Posterior cingulate gyrus (tissue), 11 donors: Measurements from ENCODE around the gene TMEM185B.
"Not testable (repeated sequence)": the region's sequence is repeated elsewhere in the genome, so short reads cannot be mapped to it uniquely, and the experiment has no call there.

Experiments used
- DNase-seq, 10 donors: peaks; one replicate each; pipeline versions ENCODE4 v3.0.0 to v3.0.0-alpha.2; 2020 to 2021; ENCODE audit warnings: mixed read lengths in 3 of 10
- intact Hi-C: fragments of 100-400 bp; cut with DNase I; formaldehyde crosslinking; loops from one replicate; pipeline ENCODE4 v1.15.1; 2023

Gene TMEM185B

DNA sequence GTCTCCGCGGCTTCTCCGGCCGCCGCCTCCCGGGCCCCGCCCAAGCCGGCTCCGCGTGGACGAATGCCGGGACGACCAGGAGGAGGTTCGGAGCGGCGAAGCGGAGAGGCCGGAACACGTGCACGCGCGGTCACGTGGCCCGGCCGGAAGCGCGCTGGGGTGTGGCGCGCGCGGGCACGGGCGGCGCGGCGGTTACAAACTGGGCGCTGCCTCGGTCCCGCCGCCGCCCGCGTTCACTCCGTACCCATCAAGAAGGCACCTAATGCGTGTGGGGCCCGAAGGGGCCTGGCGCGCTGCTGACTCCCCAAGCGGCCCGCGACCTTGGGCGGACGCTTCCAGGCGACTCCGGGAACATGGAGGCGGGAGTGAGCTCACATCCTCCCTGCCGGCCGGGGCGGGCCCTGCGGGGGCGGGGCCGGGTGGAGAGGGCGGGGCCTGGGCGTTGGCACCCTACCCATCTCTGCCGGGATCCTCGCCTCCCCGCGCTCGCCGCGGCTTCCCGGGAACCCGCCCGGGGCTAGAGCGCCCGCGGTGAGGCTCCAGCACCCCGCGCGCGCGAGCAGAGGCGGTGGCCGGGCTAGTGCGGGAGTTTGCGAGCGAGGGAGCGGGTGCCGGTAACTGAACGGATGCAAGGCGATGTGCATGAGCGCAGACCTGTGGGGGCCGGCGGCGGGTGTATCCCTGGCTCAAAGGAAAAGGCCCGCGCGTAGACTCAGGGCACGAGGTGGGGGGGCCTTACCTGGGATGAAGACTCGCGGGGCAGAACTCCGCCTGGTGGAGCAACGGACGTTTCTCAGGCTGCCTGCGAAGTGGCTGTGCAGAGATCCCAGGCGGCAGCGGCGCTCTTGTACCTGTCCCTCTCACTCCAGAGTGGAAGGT, at the start of gene TMEM185B:
Gene TMEM185B, minus strand, starts transcription at position 367 of the 879 bp plus-strand sequence. CDS start 424 bp downstream, outside the sequence.
- intact Hi-C loops: loop anchor here (1.0 kb wide), 1 partner anchor 30 kb away; no protein-coding TSS in a partner anchor

DNA sequence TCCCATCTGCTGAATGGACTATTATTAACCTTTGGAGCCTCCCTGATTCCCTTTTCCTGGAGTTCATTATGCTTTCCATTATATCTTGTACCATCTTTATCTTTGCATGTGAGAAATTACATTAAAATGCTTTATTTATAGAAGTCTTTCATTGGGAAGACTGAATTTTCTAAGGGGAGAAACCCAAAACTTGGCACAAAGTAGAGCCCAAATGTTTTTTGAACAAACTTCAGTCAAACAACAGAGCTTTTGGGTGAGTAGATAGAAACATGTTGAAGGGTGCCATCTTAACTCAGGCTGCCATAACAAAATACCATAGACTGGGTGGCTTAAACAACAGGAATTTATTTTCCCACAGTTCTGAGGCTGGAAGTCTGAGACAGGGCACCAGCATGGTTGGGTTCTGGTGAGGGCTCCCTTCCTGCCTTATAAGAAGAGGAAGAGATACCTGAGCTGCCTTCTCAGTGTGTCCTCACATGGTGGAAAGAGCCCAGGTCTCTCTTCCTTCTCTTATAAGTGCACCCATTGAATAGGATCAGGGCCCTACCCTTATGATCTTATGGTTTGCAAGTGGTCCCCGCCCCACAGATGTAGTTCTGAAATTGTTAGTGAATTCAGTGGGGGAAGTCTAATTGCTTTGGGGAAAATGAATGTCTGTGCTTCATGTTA, 48.6 kb upstream of the TMEM185B start:
- DNase-seq: no peak
- intact Hi-C loops: no loop called here

More for the DNA sequence above, at the start of gene TMEM185B:
- peak; percentile 80 to 98 (median 89) for DNase-seq

DNA sequence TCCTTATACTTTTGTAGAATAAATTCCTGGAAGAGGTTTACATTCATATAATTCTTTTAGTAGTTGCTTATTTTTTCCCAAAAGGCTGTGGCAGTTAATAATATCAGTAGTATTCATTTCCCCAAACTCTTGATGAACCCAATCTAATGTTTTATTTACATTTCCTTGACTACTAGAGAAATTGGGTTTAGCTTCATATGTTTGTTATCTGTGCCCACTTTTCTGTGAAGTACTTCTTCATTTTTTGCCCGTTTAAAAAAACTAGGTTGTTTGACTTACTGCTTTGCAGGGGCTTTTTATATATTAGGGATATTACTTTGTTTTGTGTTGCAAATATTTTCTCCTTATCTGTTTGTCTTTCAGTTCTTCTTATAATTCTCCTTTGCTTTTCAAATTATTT, 46.6 kb upstream of the TMEM185B start:
- DNase-seq: no peak
- intact Hi-C loops: no loop called here

DNA sequence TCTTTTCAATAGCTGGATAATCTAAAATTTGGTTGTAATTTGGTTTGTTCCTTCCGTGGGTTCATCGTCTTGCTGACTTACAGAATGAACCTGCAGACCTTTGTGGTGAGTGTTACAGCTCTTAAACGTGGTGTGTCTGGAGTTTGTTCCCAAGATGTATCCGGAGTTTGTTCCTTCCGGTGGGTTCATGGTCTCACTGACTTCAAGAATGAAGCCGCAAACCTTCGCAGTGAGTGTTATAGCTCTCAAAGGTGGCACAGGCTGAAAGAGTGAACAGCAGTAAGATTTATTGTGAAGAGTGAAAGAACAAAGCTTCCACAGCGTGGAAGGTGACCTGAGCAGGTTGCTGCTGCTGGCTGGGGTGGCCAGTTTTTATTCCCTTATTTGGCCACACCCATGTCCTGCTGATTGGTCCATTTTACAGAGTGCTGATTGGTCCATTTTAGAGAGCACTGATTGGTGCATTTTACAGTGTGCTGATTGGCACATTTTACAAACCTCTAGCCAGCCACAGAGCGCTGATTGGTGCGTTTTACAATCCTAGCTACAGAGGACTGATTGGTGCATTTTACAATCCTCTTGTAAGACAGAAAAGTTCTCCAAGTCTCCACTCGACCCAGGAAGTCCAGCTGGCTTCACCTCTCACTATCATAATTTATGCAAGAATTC, 46.0 kb upstream of the TMEM185B start:
- intact Hi-C loops: no loop called here
- no peak for DNase-seq

DNA sequence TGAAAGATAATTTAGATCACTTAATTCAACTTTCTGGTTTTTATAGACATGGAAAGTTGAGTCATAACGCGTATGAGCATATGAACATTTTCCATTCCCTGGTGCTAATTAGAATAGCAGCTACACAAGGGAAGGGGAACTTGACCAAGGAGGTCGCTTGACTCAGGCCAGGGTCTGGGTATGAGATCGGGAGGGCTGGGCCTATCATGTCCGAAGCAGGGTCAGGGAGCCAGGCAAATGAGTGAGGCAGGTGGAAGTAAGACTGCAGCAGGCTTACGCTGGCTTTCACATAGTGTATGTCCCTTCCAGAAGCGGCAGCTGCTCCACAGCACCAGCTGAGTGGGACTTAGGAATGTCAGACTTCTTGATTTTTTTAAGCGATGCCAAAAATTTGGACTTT, 44.1 kb upstream of the TMEM185B start:
- intact Hi-C loops: no loop called here
- DNase-seq: no peak

- no peak for DNase-seq
Measured at GRCh38 chr2:120265006-120265405, 41.8 kb upstream of the TMEM185B start.

DNA sequence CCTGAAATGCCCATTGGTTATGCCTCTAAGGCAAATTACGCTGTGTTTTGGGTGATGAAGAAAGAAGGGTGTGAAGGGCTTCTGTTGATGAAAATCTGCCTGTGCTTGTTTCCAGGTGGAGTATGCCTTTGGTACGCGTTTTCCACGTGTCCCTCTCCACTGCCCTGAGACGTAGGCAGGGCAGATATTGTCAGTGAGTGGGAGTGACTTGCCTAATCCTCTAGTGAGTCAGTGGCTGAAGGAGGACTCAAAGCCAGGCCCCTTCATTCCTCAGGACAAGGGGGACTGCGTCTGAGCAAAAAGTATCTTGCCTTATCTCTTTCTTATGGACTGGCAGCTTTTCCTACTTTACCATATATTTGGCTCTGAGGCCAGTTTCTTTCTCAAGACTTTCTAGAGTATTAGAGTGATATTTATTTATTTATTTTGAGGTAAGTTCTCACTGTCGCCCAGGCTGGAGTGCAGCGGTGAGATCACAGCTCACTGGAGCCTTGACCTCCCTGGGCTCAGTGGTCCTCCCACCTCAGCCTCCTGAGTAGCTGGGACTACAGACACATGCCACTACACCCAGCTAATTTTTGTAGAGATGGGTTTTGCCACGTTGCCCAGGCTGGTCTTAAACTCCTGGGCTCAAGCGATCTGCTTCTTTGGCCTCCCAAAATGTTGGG, 39.7 kb upstream of the TMEM185B start:
- DNase-seq: no peak
- intact Hi-C loops: no loop called here

More at GRCh38 chr2:120265006-120265405, 41.8 kb upstream of the TMEM185B start:
- intact Hi-C loops: no loop called here

DNA sequence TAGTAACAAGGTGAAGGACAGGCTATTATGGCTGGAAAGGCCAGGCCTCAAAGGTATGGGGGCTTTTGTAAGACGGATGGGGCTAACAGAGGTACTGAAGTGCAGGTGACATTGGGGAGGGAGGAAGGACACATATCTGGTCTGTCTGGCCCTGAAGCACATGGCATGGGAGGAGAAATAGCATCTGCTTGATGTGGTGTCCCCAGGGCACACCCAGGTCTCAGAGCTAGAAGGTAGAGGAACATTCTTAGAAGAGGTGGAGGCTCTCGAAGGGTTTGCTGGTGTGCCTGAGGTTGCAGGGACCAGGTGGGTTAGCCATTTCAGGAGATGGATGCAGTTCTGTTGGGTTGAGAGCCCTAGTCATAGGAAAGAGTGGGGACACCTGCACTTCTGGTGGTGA, 39.0 kb upstream of the TMEM185B start:
- intact Hi-C loops: no loop called here
- no peak for DNase-seq

DNA sequence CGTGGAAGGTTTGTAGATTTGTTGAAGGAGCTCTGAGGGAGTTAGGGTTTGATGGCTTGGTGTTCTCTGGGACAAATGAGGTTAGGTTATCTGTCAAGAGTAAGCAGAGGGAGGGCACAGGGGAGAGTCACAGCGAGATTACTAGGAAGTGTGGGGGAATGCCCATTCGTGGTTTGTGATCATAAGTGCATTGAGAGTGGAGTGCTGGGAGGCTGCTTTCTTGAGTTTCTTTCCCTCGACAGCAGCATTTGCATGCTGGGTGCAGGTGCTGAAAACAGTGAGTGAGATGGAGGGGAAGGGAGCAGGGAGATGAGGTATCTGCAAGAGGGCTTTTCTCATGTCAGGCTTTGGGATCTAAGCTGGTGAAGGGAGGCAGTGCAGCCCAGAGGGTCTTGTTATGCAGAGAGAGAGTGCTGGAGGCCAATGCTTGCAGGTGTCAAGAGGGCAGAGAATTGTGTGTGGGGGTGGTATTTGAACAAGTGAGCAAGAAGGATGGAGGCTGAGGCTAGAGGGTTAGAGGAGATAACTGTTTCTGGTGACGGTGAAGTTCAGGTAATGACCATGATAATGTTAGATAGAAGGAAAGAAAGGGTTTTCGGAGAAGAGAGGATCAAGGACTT, 38.3 kb upstream of the TMEM185B start:
- no peak for DNase-seq
- intact Hi-C loops: no loop called here

DNA sequence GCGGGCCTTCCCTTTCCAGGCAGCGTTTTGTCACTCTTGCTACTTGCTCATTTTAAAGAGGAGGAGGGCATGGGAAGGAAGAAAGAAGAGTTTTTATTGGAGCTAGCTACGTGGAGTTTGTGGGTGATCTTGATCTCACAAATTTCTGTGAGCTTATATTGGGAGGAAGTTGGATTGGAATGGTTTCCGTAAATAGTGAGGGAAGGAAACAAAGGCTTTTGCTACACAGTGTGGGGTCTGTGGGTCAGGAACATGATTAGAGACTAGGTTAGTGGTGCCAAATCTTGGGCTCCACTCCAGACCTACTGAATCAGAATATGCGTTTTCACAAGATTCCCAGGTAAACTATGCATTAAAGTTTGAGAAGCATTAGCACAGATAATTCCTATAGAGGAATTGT, 37.5 kb upstream of the TMEM185B start:
- intact Hi-C loops: no loop called here
- DNase-seq: no peak

DNA sequence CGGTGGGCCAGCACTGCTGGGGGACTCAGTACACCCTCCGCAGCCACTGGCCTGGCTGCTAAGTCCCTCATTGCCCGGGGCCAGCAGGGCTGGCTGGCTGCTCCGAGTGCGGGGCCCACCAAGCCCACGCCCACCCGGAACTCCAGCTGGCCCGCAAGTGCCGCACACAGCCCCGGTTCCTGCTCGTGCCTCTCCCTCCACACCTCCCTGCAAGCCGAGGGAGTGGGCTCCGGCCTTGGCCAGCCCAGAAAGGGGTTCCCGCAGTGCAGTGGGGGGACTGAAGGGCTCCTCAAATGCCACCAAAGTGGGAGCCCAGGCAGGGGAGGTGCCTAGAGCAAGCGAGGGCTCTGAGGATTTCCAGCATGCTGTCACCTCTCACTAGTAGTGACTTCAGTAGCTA, 36.7 kb upstream of the TMEM185B start:
- DNase-seq, intact Hi-C loops: not testable (repeated sequence)

GRCh38 chr2:120258196-120258595, 35.0 kb upstream of the TMEM185B start:
- no peak for DNase-seq
- intact Hi-C loops: no loop called here

GRCh38 chr2:120257522-120257921, 34.3 kb upstream of the TMEM185B start:
- DNase-seq: no peak
- intact Hi-C loops: no loop called here

DNA sequence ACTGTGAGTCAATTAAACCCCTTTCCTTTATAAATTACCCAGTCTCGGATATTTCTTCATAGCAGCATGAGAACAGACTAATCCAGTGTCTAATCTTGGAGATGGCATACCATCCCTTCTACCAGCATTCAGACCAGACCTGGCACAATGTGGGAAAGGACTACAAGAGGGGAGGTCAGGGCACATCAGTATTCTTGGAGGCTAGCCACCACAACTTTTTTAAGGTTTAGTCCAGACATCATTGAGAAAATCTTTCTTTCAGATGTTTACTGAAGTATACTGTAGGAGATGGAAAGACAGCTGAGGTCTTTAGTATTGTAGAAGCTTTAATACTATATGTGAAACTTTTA, 33.4 kb upstream of the TMEM185B start:
- DNase-seq: no peak
- intact Hi-C loops: no loop called here

DNA sequence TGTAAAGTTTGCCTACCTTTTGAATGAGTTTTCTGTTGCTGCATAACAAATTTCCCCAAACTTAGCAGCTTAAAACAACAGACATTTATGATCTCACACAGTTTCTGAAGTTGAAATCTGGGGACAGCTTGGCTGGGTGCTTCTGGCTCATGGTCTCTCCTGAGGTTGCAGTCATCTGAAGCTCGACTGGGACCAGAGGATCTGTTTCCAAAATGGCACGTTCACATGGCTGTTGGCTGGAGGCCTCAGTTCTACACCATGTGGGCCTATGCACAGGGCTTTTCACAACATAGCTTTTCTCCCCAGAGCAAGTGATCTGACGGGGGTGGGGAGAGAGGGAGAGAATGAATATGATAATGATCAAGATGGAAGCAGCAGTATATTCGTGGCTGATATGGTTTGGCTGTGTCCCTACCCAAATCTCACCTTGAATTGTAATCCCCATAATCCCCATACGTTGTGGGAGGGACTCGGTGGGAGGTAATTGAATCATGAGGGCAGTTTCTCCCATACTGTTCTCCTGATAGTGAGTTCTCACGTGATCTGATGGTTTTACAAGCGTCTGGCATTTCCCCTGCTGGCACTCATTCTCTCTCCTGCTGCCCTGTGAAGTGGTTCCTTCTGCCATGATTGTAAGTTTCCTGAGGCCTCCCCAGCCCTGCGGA, 32.9 kb upstream of the TMEM185B start:
- no peak for DNase-seq
- intact Hi-C loops: no loop called here

DNA sequence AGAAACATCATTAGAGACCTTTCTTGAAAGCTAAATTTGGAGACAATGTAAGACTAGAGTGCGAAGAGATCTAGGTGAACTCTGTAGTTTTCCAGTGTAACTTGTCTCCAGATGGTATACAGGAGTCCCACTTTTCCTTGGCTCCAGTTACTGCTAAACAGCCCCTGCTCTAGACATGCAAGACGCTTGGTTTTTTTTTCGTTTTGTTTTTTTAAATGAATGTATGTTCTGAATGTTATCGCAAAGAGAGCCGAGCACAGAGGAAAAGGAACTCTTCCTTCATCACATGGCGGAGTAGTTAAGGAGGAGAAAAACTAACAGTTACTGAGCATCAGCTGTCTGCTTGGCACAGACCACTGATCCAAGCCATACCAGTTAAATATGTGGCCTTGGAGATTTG, 31.9 kb upstream of the TMEM185B start:
- intact Hi-C loops: no loop called here
- DNase-seq: no peak

DNA sequence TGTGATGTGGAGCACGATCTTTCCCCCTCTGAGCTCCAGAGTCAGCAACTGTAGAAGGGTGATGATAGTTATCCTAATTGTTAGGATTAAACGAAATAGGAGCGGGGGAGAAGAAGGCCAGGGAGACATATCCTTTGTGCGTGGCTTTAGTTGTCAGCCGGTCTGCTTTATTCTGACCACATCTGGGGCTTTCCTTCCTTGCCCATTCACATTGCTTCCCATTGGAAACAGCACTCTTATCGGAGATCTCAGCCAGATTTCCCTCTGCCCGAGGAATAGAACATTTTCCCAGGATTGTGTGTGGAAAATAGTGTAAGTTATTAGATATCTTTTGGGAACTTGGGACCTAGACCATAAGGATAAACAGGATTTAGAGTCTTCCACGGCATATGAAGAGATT, 31.0 kb upstream of the TMEM185B start:
- intact Hi-C loops: no loop called here
- DNase-seq: no peak

- peak; percentile 69 to 97 (median 78) for DNase-seq
- intact Hi-C loops: loop anchor here (1.0 kb wide), 2 partner anchors 30 to 60 kb away; partner anchors contain the start of gene TMEM185B
Measured at GRCh38 chr2:120253021-120253882, 30.1 kb upstream of the TMEM185B start.
